ENCODE measurements around the gene PTCHD4. TPM values are rescaled to one million over a fixed set of nuclear protein-coding genes. Genes with fewer than 3 reads are reported as not detected.

The PTCHD4 gene
- total and polyA plus RNA-seq, 2 of the 13 experiments (the other 11 are each of a cell fraction or from before 2014, with no cell fraction given), result 28.4 to 32.9 TPM

- TF ChIP-seq TBX3 (IDR thresholded peaks at IDR 0.05; ENCODE audit: borderline replicate concordance) (no peak), E2F2 (CRISPR knock-in tag; IDR thresholded peaks at IDR 0.05; ENCODE audit: borderline replicate concordance) (no peak), GTF2F1 (IDR thresholded peaks at IDR 0.05; ENCODE audit: low read length) (no peak), MAFK (conservative IDR thresholded peaks at IDR 0.05 in 1 of 2, IDR thresholded peaks at IDR 0.05 in 1 of 2; ENCODE audit: low read length in 2 of 2) (peak in 1 of 2 experiments; percentile 23; a peak in 1 of 4 replicates), ZNF335 (CRISPR knock-in tag; IDR thresholded peaks at IDR 0.05) (no peak), PBX3 (CRISPR knock-in tag; IDR thresholded peaks at IDR 0.05; ENCODE audit: borderline replicate concordance) (no peak), ZNF567 (CRISPR knock-in tag; IDR thresholded peaks at IDR 0.05; ENCODE audit: borderline replicate concordance) (no peak), TFE3 (CRISPR knock-in tag; IDR thresholded peaks at IDR 0.05) (no peak)
These were observed 39.2 kb downstream of the PTCHD4 start (continued) for GRCh38 chr6:48071833-48072232.

- BruUV-seq (replicated peaks), result no TSS peak
- no peak overlapping the region for H3K9ac ChIP-seq (ENCODE audit: insufficient read depth, low read depth, low read length)
- in situ Hi-C loops (cut with HindIII; ENCODE audit: extremely low pct_ligation_motif_present, low pct_unique_long_range_greater_than_20kb), result no loop called here
- no peak overlapping the region for H3K27ac ChIP-seq (ENCODE audit: extremely low read length, insufficient read depth, low read length)
- H3K36me3 ChIP-seq (replicated peaks in 1 of 2; ENCODE audit: control insufficient read depth in 1 of 2, insufficient read depth in 2 of 2, low read length in 2 of 2), result peaks cover 4% of the 10 kb centered on the region in 2 experiments; a peak in 4 of 5 replicates
- WGBS (ENCODE audit: low lambda C conversion rate), result 98% methylated on average over 11 of the region's 11 CpGs
- no peaks in the 10 kb centered on the region for H3K9me3 ChIP-seq (ENCODE audit: low read length)
- no peak for ATAC-seq
- no peaks in the 10 kb centered on the region for H3K27me3 ChIP-seq (ENCODE audit: control insufficient read depth in 1 of 2, insufficient read depth in 2 of 2, low read length in 2 of 2)
- H4K20me1 ChIP-seq (ENCODE audit: insufficient read depth, low read length), result peaks cover 13% of the 10 kb centered on the region
- TF ChIP-seq AGO2 (optimal IDR thresholded peaks at IDR 0.05; ENCODE audit: low read depth, low read length) (peak; percentile 16), RBM22 (optimal IDR thresholded peaks at IDR 0.05; ENCODE audit: low read length) (peak; percentile 12)
- TF ChIP-seq, protein P1, sequence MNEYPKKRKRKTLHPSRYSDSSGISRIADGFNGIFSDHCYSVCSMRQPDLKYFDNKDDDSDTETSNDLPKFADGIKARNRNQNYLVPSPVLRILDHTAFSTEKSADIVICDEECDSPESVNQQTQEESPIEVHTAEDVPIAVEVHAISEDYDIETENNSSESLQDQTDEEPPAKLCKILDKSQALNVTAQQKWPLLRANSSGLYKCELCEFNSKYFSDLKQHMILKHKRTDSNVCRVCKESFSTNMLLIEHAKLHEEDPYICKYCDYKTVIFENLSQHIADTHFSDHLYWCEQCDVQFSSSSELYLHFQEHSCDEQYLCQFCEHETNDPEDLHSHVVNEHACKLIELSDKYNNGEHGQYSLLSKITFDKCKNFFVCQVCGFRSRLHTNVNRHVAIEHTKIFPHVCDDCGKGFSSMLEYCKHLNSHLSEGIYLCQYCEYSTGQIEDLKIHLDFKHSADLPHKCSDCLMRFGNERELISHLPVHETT (CRISPR knock-in tag; conservative IDR thresholded peaks at IDR 0.05), result no peak
- TF ChIP-seq, protein P2, sequence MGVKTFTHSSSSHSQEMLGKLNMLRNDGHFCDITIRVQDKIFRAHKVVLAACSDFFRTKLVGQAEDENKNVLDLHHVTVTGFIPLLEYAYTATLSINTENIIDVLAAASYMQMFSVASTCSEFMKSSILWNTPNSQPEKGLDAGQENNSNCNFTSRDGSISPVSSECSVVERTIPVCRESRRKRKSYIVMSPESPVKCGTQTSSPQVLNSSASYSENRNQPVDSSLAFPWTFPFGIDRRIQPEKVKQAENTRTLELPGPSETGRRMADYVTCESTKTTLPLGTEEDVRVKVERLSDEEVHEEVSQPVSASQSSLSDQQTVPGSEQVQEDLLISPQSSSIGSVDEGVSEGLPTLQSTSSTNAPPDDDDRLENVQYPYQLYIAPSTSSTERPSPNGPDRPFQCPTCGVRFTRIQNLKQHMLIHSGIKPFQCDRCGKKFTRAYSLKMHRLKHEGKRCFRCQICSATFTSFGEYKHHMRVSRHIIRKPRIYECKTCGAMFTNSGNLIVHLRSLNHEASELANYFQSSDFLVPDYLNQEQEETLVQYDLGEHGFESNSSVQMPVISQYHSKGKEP (CRISPR knock-in tag; IDR thresholded peaks at IDR 0.05), result no peak
- CTCF ChIA-PET (ENCODE audit: low intra/inter-chr PET ratio, low total read pairs), result no interaction called here
- intact Hi-C loops (cut with micrococcal nuclease; ENCODE audit: unreplicated experiment), result no loop called here
- H2AFZ ChIP-seq (ENCODE audit: low read length), result no peak overlapping the region
- H3K4me1 ChIP-seq (ENCODE audit: insufficient read depth, low read length), result peaks cover 40% of the 10 kb centered on the region
- no peak for DNase-seq (ENCODE audit: low spot score)
- H3K4me2 ChIP-seq (ENCODE audit: low read depth, low read length), result no peak overlapping the region
- POLR2A ChIA-PET, result no interaction called here
- FAIRE-seq, result no peak
- H3K79me2 ChIP-seq (ENCODE audit: insufficient read depth, low read length), result peaks cover 2% of the 10 kb centered on the region
- no peak overlapping the region for H3K4me3 ChIP-seq (replicated peaks in 1 of 3; ENCODE audit: insufficient read depth in 1 of 3, low read depth in 2 of 3, low read length in 3 of 3)
These were observed 41.7 kb downstream of the PTCHD4 start for GRCh38 chr6:48069280-48069679.

All from HepG2 (cell line).